Measurements from ENCODE around the gene SULT2B1. TPM values are rescaled to one million over a fixed set of nuclear protein-coding genes. Genes with fewer than 3 reads are reported as not detected.

The SULT2B1 gene
- total and polyA plus RNA-seq, 2 of the 4 experiments (the other 2 are of a cell fraction), result 0.09 TPM; not detected in 1

DNA sequence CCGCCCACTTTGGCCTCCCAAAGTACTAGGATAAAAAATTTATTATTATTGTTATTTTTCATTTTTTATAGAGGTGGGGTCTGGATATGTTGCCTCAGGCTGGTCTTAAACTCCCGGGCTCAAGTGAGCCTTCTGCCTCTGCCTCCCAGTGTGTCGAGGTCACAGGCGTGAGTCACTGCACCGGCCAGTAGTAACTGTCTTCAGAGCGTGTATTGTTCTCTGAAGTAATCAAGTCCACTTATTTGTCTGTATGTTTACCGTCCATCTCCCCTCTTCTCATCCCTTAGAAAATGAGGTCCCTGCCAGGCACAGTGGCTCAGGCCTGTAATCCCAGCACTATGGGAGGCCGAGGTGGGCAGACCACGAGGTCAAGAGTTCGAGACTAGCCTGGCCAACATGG is 18.2 kb upstream of the SULT2B1 start:
- TF ChIP-seq, protein P1, sequence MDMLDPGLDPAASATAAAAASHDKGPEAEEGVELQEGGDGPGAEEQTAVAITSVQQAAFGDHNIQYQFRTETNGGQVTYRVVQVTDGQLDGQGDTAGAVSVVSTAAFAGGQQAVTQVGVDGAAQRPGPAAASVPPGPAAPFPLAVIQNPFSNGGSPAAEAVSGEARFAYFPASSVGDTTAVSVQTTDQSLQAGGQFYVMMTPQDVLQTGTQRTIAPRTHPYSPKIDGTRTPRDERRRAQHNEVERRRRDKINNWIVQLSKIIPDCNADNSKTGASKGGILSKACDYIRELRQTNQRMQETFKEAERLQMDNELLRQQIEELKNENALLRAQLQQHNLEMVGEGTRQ (IDR thresholded peaks at IDR 0.05; ENCODE audit: low read depth, low read length), result no peak
- TF ChIP-seq MAZ (IDR thresholded peaks at IDR 0.05; ENCODE audit: borderline replicate concordance, low read depth, low read length) (no peak), BHLHE40 (IDR thresholded peaks at IDR 0.05; ENCODE audit: low read depth, low read length) (no peak), NFE2L2 (IDR thresholded peaks at IDR 0.05; ENCODE audit: low read depth, low read length) (no peak), RFX5 (IDR thresholded peaks at IDR 0.05; ENCODE audit: low read depth, low read length) (no peak), CHD1 (IDR thresholded peaks at IDR 0.05; ENCODE audit: low read depth, low read length) (no peak), FOS (IDR thresholded peaks at IDR 0.05; ENCODE audit: low read depth, low read length) (no peak), CEBPB (IDR thresholded peaks at IDR 0.05; ENCODE audit: low read depth, low read length) (no peak), ELK1 (IDR thresholded peaks at IDR 0.05; ENCODE audit: borderline replicate concordance, low read depth, low read length) (no peak), MXI1 (IDR thresholded peaks at IDR 0.05; ENCODE audit: borderline replicate concordance, low read depth, low read length) (no peak), RCOR1 (IDR thresholded peaks at IDR 0.05; ENCODE audit: insufficient replicate concordance, low read length) (no peak)
- WGBS, 2 experiments (ENCODE audit: extremely low coverage in 2 of 2, insufficient read length in 1 of 2), result 100% methylated on average over 2 of the region's 10 CpGs; no CpG with 5 or more reads in 1 of the 2 experiments
- dilution Hi-C loops (cut with HindIII; ENCODE audit: low sequenced_read_pairs, unreplicated experiment) (no loop called here), intact Hi-C loops (cut with micrococcal nuclease) (no loop called here), in situ Hi-C loops (cut with MboI; ENCODE audit: low sequenced_read_pairs) (no loop called here)
- H2AK5ac ChIP-seq (ENCODE audit: low read depth, low read length), result no peak overlapping the region
- H4K5ac ChIP-seq (ENCODE audit: low read depth, low read length), result no peak overlapping the region
- H2AFZ ChIP-seq (replicated peaks; ENCODE audit: low read length, poor library complexity), result no peak overlapping the region
- BruUV-seq (replicated peaks), result no TSS peak
- no peak for DNase-seq
- no peak overlapping the region for H4K8ac ChIP-seq (ENCODE audit: low read depth in 2 of 2, low read length in 2 of 2)
- no peak overlapping the region for H3K56ac ChIP-seq (ENCODE audit: extremely low read depth, insufficient read depth, low read length)
- H3K79me1 ChIP-seq (ENCODE audit: low read depth in 1 of 2, low read length in 2 of 2), result no peaks in the 10 kb centered on the region
- no peak overlapping the region for H2BK5ac ChIP-seq (ENCODE audit: low read depth, low read length, poor library complexity, severe bottlenecking)
- H3K27ac ChIP-seq (ENCODE audit: insufficient read depth, low read length), result no peak overlapping the region
- no peaks in the 10 kb centered on the region for H4K20me1 ChIP-seq (ENCODE audit: insufficient read depth, low read length)
- ChIA-PET CTCF (no interaction called here), POLR2A (ENCODE audit: unreplicated experiment) (no interaction called here)
- no peak overlapping the region for H3K14ac ChIP-seq (replicated peaks; ENCODE audit: low read depth, low read length)
- H2AK9ac ChIP-seq (replicated peaks; ENCODE audit: low read depth, low read length, poor library complexity), result no peak overlapping the region
- H3K4me2 ChIP-seq (ENCODE audit: low read depth, low read length), result no peak overlapping the region
- no peak overlapping the region for H3K4me3 ChIP-seq (ENCODE audit: insufficient read depth, low read depth, low read length)
- H3K27me3 ChIP-seq (ENCODE audit: control insufficient read depth, insufficient read depth, low read length), result peaks cover 4% of the 10 kb centered on the region
- H4K91ac ChIP-seq (ENCODE audit: insufficient read depth, low read depth, low read length), result no peak overlapping the region
- H3K9me1 ChIP-seq (ENCODE audit: insufficient read depth, low read length), result no peaks in the 10 kb centered on the region
- H3K23ac ChIP-seq (ENCODE audit: low read depth, low read length), result no peak overlapping the region
- no peak overlapping the region for H2BK15ac ChIP-seq (ENCODE audit: low read depth, low read length)
- no peak overlapping the region for H3K9ac ChIP-seq (ENCODE audit: low read depth, low read length)
- no peak for ATAC-seq (ENCODE audit: low read depth)
- no peaks in the 10 kb centered on the region for H3K4me1 ChIP-seq (ENCODE audit: control insufficient read depth, insufficient read depth, low read length)
- H2BK120ac ChIP-seq (ENCODE audit: low read depth, low read length), result no peak overlapping the region
- no peak overlapping the region for H3K18ac ChIP-seq (ENCODE audit: low read depth, low read length)
- H3K36me3 ChIP-seq (ENCODE audit: control insufficient read depth, insufficient read depth, low read length), result no peaks in the 10 kb centered on the region
- no peak overlapping the region for H3K4ac ChIP-seq (ENCODE audit: low read depth, low read length)
- peaks cover 4% of the 10 kb centered on the region for H3K9me3 ChIP-seq (ENCODE audit: control insufficient read depth, insufficient read depth, low read length)
- no peak overlapping the region for H2BK20ac ChIP-seq (ENCODE audit: low read depth, low read length)
